Stimulated activated naive CD4-positive, alpha-beta T cell (primary cell): ENCODE results near the gene DHX34.
"Not testable (repeated sequence)": the region's sequence is repeated elsewhere in the genome, so short reads cannot be mapped to it uniquely, and the experiment has no call there.

ENCODE experiments used
- DNase-seq, 6 experiments: peaks; one replicate each; lab custom pipeline; 2025; lab: John Stamatoyannopoulos, UW

DHX34 gene, protein sequence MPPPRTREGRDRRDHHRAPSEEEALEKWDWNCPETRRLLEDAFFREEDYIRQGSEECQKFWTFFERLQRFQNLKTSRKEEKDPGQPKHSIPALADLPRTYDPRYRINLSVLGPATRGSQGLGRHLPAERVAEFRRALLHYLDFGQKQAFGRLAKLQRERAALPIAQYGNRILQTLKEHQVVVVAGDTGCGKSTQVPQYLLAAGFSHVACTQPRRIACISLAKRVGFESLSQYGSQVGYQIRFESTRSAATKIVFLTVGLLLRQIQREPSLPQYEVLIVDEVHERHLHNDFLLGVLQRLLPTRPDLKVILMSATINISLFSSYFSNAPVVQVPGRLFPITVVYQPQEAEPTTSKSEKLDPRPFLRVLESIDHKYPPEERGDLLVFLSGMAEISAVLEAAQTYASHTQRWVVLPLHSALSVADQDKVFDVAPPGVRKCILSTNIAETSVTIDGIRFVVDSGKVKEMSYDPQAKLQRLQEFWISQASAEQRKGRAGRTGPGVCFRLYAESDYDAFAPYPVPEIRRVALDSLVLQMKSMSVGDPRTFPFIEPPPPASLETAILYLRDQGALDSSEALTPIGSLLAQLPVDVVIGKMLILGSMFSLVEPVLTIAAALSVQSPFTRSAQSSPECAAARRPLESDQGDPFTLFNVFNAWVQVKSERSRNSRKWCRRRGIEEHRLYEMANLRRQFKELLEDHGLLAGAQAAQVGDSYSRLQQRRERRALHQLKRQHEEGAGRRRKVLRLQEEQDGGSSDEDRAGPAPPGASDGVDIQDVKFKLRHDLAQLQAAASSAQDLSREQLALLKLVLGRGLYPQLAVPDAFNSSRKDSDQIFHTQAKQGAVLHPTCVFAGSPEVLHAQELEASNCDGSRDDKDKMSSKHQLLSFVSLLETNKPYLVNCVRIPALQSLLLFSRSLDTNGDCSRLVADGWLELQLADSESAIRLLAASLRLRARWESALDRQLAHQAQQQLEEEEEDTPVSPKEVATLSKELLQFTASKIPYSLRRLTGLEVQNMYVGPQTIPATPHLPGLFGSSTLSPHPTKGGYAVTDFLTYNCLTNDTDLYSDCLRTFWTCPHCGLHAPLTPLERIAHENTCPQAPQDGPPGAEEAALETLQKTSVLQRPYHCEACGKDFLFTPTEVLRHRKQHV

DNA sequence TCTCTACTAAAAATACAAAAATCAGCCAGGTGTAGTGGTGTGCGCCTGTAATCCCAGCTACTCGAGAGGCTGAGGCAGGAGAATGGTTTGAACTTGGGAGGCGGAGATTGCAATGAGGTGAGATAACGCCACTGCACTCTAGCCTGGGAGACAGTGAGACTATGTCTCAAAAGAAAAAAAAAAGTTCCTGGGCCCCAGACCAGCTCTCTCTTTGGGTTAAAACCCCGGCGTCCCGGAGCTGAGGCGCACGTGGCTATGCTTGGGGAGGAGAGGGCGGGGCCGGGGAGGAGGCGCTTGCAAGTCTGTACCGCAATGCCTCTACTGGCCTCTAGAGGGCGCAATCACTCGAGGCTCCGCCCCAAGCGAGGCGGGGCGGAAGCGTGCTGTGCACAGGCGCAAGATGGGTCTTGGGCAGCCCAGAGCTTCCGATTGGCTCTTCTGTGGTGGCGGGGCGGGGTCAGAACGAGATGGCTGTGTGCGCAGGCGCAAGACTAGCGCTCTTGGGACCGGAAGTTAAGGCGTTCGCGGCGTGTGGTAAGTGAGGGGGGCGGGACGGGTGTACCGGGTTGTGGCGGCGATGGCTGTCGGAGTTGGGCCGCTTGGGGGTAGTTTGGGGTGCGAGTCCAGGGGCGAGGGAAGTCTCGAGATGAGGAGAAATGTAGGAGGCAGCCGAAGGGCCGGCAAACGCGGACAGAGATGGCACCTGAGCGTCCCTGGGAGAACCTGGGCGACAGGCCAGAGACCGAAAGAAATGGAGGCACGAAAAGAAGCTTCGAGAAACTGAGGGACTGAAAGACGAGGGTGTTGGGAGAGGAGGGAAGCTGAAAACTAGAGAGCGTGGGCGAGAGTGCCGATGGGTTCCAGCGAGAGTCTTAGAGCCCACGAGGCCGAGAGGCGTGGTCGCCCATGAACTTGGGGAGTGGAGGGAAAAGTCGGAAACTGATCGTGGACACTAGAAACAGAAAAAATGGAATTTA is at the start of gene DHX34:
Gene DHX34, plus strand, starts transcription at position 497 of the 977 bp plus-strand sequence. CDS start 3,716 bp downstream, outside the sequence.
- DNase-seq = peak; percentile 96 to 99 (median 98)

DNA sequence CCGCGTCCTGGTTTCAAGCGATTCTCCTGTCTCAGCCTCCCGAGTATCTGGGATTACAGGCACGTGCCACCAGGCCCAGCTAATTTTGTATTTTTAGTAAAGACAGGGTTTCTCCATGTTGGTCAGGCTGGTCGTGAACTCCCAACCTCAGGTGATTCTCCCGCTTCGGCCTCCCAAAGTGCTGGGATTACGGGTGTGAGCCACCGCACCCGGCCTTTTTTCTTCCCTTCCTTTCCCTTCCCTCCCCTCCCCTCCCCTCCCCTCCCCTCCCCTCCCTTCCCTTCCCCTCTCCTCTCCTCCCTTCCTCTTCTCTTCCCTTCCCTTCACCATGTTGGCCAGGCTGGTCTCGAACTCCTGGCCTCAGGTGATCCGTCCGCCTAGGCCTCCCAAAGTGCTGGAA is 48.2 kb upstream of the DHX34 start:
- DNase-seq = not testable (repeated sequence)

DNA sequence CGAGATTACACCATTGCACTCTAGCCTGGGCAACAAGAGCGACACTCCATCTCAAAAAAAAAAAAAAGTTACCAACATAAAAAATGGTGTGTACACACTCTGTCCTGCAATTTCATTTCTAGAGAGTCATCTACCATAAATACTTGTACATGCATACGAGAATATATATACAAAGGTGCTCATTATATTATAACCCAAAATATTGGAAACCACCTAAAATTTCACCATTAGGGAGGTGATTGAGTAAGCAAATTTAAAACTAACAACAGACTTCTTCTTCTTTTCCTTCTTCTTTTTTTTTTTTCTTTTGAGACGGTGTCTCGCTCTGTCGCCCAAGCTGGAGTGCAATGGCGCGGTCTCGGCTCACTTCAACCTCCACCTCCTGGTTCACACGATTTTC is 46.9 kb upstream of the DHX34 start:
- DNase-seq = no peak

DNA sequence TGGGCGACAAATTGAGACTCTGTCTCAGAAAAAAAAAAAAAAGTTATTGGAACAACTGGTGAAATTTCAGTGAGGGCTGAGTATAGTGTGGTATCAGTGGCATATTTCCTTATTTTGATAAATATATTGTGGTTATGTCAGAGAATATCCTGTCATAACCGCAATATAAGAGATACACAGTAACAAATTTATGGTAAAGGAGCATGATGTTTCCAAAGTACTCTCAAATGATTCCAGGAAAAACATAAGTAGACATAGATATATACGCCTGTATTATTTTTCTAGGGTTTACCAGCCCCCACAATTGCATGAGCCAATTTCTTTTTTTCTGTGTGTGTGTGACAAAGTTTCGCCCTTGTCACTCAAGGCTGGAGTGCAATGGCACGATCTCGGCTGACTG is 45.1 kb upstream of the DHX34 start:
- no peak for DNase-seq

DNA sequence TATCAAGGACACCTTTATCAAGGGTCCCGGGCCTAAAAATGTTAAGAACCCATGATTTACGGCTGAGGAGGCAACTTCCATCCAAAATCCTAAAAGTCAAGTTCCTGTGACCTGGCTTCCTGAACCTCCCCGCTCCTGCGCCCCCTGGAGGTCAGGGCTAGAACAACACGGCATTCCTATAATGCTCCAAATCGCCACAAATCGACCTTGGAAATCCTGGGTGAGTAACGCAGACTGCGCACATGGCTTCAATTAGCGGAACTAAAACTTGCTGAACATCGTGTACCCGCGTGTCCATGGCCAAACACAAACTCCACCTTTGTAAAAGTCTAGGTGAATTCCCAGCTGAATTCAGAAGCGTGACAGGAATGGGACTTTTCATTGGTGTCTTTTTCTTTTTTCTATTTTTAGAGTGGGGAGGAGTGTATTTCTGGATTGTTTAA is 43.8 kb upstream of the DHX34 start:
- DNase-seq = peak in 5 of 6 experiments; percentile 33 to 62 (median 42)

GRCh38 chr19:47306303-47306702 is 42.8 kb upstream of the DHX34 start:
- DNase-seq = no peak

DNA sequence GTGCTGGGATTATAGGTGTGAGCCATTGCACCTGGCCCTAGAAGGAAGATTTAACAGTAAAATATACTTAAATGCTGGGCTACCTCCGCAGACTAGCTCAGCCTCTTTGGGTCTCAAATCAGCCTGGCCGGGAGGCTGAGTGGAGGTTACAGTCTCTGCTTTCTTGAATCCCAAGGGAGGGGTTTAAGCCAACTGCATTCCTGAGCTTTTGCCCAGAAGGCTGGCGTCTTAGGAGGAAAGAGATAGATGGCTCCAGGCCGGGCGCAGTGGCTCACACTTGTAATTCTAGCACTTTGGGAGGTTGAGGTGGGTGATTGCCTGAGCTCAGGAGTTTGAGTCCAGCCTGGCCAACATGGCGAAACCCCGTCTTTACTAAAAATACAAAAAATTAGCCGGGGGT is 40.1 kb upstream of the DHX34 start:
- no peak for DNase-seq

- no peak for DNase-seq
Measured at GRCh38 chr19:47309608-47310007, 39.5 kb upstream of the DHX34 start, which contains the start of gene C5AR1. TSS of gene C5AR1 (plus strand) at chr19:47309861. CDS start at chr19:47309896, 35 bp downstream.

DNA sequence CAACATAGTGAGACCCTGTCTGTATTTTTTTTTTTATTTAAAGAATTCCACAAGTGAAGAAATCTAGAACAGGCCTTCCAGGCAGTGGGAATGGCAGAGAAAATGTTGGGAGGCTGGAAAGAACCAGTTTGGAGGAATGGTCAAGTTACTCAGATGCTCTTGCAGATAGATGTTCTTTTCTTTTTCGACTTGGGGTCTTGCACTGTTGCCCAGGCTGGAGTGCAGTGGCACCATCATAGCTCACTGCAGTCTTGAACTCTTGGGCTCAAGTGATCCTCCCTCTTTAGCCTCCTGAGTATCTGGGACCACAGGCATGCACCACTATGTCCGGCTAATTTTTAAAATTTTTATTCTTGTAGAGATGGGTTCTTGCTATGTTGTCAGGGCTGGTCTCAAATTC is 38.8 kb upstream of the DHX34 start:
- no peak for DNase-seq

- no peak for DNase-seq
Measured at GRCh38 chr19:47310819-47311218, 38.3 kb upstream of the DHX34 start.

DNA sequence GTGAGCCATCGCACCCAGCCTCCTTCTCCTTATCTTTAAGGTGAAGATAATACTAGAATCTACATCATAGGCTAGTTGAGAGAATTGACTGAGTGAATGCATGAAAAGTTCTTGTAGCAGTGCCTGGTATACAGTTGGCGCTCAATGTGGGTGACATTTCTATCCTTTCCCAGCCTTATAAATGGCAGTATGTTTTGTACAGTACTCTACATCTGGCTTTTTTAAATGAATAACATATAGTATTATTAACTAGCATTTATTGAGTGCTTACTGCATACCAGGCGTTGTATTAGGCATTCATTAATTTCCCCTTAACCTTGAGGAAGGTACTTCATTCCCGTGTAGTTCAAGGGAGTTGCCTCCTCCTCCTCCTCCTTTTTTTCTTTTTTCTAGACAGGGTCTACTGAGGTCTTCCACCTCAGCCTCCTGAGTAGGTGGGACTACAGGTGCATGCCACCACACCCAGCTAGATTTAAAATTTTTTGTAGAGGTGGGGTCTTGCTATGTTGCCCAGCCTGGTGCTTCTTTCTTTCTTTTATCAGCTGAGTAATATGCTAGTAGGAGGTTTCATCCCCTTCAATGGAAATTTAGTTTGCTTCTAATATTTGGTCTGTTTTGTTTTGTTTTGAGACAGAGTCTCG is 36.6 kb upstream of the DHX34 start:
- DNase-seq = no peak

DNA sequence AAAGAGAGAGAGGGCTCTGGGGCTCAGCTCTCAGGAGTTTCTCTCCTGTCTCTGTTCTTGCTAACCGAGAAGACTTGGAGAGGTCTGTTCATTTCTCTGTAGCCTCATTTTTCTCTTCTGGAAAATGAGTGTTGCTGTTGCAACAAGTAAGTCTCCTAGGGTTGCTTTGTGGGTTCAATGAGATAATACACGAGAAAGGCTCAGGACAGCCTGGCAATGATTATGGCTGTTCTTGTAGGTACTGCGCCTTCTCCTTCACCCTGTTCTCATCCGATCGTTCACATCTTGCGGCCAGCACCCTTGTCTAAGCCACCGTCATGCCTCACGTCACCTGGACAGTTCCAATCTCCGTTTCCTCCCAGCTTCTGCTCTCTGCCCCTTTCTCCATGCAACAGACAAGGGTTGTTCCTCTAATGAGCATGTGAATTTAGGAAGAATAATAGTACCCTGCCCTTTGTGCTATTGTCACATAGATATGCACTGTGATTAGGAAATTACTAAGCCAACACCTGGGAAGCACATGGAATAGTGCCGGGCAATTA is 35.3 kb upstream of the DHX34 start:
- no peak for DNase-seq

DNA sequence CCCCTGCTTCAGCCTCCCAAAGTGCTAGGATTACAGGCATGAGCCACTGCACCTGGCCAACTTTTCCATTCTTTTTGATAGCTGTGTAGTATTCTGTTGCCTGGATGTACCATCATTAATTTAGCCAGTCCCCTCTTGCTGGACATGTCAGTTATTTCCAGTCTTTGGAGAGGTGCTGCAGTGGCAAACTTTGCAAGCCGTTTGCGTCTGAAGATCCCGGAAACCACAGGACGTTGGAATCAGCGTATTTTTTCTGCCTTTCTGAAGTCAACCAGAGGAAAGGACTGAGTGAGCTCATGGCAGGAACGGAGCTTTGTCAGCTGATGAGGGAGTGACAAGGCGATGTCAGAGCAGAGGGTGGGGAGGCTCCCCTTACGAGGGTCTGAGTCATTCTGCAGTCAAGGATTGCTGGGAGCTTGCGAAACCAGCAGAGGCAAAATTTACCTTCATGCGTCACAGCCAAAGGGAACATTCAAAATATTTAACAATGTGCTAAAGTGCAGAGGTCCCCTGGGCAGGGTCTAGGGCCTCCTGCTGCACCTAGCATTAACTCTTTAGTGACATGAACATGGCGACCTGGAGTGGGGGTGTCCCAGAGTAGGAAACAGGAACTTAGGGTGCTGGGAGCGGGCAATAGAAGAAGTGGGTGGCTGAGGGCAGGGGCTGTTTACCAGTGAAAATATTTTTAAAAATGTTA is 33.8 kb upstream of the DHX34 start:
- DNase-seq = no peak

- DNase-seq = no peak
Measured at GRCh38 chr19:47316513-47316912, 32.6 kb upstream of the DHX34 start.

DNA sequence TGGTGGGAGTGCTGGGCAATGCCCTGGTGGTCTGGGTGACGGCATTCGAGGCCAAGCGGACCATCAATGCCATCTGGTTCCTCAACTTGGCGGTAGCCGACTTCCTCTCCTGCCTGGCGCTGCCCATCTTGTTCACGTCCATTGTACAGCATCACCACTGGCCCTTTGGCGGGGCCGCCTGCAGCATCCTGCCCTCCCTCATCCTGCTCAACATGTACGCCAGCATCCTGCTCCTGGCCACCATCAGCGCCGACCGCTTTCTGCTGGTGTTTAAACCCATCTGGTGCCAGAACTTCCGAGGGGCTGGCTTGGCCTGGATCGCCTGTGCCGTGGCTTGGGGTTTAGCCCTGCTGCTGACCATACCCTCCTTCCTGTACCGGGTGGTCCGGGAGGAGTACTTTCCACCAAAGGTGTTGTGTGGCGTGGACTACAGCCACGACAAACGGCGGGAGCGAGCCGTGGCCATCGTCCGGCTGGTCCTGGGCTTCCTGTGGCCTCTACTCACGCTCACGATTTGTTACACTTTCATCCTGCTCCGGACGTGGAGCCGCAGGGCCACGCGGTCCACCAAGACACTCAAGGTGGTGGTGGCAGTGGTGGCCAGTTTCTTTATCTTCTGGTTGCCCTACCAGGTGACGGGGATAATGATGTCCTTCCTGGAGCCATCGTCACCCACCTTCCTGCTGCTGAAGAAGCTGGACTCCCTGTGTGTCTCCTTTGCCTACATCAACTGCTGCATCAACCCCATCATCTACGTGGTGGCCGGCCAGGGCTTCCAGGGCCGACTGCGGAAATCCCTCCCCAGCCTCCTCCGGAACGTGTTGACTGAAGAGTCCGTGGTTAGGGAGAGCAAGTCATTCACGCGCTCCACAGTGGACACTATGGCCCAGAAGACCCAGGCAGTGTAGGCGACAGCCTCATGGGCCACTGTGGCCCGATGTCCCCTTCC is 28.9 kb upstream of the DHX34 start:
- DNase-seq = no peak

DNA sequence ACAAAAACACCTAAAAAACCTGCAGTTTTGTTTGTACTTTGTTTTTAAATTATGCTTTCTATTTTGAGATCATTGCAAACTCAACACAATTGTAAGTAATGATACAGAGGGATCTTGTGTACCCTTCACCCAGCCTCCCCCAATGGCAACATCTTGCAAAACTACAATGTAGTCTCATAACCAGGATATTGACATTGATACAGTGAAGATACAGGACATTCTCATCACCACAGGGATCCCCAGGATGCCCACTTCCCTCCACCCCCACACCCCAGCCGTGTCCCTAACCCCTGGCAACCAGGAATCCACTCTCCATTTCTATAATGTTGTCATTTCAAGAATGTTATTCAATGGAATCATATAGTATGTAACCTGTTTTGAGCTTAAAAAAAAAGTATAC is 27.5 kb upstream of the DHX34 start:
- DNase-seq = no peak

- DNase-seq = no peak
Measured at GRCh38 chr19:47322058-47322457, 27.1 kb upstream of the DHX34 start.

GRCh38 chr19:47323409-47323808 is 25.7 kb upstream of the DHX34 start:
- no peak for DNase-seq
